ENCODE measurements around the gene APCDD1L.

APCDD1L gene

DNA sequence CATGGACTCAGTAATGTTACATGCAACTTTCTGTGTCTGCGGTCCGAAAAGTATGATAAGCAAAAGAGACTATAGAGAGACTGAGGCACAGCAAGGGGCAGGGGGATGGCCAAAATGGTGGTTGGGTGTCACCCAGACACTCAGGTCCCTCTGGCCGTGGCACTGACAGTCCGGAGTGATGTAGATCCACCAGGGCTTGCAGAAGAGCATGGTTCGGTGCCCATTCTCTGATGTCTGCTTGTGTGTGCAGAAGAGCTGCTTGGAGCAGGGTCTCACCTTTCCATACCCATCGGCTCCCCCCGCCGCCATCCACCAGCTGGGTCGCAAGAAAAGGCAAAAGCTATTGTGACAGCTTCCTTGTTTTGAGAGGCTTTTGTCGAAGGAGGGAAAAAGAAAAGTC, 6.6 kb upstream of the APCDD1L start:
- Histone ChIP-seq H3K27ac (replicated peaks) (no peak overlapping the region), H3K27me3 (ENCODE audit: insufficient read depth, poor library complexity, severe bottlenecking) (no peaks in the 10 kb centered on the region), H3K4me3 (replicated peaks; ENCODE audit: insufficient read depth, low read length) (no peak overlapping the region)
- no peak for TF ChIP-seq POLR2AphosphoS5 (IDR thresholded peaks at IDR 0.05; ENCODE audit: low read depth)
- no peak for TF ChIP-seq SPI1 (IDR thresholded peaks at IDR 0.05; ENCODE audit: borderline replicate concordance, low read depth)
- no peak for TF ChIP-seq GABPA (IDR thresholded peaks at IDR 0.05; ENCODE audit: low read depth)
- TF ChIP-seq, protein P1, sequence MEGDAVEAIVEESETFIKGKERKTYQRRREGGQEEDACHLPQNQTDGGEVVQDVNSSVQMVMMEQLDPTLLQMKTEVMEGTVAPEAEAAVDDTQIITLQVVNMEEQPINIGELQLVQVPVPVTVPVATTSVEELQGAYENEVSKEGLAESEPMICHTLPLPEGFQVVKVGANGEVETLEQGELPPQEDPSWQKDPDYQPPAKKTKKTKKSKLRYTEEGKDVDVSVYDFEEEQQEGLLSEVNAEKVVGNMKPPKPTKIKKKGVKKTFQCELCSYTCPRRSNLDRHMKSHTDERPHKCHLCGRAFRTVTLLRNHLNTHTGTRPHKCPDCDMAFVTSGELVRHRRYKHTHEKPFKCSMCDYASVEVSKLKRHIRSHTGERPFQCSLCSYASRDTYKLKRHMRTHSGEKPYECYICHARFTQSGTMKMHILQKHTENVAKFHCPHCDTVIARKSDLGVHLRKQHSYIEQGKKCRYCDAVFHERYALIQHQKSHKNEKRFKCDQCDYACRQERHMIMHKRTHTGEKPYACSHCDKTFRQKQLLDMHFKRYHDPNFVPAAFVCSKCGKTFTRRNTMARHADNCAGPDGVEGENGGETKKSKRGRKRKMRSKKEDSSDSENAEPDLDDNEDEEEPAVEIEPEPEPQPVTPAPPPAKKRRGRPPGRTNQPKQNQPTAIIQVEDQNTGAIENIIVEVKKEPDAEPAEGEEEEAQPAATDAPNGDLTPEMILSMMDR (IDR thresholded peaks at IDR 0.05; ENCODE audit: insufficient read depth, low read length), result no peak
- TF ChIP-seq, protein P2, sequence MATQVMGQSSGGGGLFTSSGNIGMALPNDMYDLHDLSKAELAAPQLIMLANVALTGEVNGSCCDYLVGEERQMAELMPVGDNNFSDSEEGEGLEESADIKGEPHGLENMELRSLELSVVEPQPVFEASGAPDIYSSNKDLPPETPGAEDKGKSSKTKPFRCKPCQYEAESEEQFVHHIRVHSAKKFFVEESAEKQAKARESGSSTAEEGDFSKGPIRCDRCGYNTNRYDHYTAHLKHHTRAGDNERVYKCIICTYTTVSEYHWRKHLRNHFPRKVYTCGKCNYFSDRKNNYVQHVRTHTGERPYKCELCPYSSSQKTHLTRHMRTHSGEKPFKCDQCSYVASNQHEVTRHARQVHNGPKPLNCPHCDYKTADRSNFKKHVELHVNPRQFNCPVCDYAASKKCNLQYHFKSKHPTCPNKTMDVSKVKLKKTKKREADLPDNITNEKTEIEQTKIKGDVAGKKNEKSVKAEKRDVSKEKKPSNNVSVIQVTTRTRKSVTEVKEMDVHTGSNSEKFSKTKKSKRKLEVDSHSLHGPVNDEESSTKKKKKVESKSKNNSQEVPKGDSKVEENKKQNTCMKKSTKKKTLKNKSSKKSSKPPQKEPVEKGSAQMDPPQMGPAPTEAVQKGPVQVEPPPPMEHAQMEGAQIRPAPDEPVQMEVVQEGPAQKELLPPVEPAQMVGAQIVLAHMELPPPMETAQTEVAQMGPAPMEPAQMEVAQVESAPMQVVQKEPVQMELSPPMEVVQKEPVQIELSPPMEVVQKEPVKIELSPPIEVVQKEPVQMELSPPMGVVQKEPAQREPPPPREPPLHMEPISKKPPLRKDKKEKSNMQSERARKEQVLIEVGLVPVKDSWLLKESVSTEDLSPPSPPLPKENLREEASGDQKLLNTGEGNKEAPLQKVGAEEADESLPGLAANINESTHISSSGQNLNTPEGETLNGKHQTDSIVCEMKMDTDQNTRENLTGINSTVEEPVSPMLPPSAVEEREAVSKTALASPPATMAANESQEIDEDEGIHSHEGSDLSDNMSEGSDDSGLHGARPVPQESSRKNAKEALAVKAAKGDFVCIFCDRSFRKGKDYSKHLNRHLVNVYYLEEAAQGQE (IDR thresholded peaks at IDR 0.05; ENCODE audit: insufficient replicate concordance, low read depth), result no peak
- DNase-seq (ENCODE audit: low read depth in 1 of 2, low spot score in 1 of 2), result no peak

DNA sequence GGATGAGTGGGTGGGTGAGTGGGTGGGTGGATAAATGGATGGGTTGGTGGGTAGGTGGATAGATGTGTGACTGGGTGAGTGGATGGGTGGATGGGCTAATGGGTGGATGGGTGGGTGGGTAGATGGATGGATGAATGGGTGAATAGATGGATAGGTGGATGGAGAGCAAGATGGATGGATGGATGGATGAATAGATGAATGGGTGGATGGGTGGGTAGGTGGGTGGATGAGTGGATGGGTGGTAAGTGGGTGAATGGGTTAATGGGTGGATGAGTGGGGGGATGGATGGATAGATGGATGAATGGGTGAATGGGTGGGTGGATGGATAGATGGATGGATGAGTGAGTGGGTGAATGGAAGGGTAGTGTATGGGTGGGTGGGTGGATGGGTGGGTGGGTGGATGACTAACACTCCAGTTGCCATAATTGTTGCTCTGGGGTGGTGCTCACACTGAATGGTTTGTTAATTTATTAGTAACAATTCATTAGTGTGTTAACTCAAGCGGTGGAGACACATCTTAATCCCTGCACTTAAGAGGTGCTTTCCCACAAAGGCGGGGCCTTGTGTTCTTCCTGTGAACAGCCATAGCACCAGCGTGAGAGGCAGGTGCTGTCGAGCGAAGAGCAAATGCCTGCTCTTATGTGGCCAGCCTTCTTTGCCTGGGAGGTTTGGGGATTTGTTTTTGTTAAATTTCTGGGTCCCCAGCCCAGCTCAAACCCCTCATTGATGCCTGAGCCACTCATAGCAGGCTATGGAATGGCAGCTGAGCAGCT, 4.9 kb upstream of the APCDD1L start:
- Histone ChIP-seq H3K27me3 (ENCODE audit: insufficient read depth, poor library complexity, severe bottlenecking) (peaks cover 12% of the 10 kb centered on the region), H3K4me3 (replicated peaks; ENCODE audit: insufficient read depth, low read length) (no peak overlapping the region)

DNA sequence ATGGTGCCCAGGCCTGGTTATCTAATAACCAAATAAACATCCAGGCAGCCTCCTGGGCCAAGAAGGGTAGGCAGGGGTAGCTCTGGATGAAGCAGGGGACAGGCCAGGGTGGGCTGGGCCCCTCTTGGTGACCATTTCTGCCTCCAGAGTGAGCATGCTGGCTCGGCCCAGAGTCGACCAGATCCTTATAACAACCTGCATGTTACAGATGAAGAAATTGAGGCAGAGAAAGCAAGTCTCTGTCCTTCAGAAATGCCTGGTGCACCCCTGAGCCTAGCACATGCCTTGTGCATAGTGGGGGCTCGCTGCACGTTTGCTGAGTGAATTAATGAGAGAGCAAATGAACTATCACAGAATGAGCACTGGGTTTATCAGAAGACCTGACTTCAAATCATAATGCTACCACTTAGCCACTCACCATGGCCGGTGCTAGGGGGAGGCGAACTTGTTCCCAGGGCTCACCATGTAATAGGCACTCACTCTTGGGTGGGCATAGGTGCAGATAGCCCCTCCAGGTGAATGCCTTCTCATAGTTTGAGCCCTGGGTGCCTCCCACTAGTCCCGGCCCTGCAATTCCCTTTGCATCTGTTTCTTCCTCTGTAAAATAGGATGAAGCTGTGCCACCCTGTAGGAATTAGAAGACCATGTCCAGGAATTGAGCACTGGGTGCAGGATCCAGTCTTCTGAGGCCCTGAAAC, 3.8 kb upstream of the APCDD1L start:
- TF ChIP-seq GABPA (IDR thresholded peaks at IDR 0.05; ENCODE audit: low read depth) (no peak), SPI1 (IDR thresholded peaks at IDR 0.05; ENCODE audit: borderline replicate concordance, low read depth) (no peak), POLR2AphosphoS5 (IDR thresholded peaks at IDR 0.05; ENCODE audit: low read depth) (no peak)
- DNase-seq (ENCODE audit: low read depth in 1 of 2, low spot score in 1 of 2), result no peak
- H3K4me3 ChIP-seq (replicated peaks; ENCODE audit: insufficient read depth, low read length), result no peak overlapping the region
- H3K27me3 ChIP-seq (ENCODE audit: insufficient read depth, poor library complexity, severe bottlenecking), result peaks cover 20% of the 10 kb centered on the region
- H3K27ac ChIP-seq (replicated peaks), result no peak overlapping the region

More for the DNA sequence above, 4.9 kb upstream of the APCDD1L start:
- DNase-seq (ENCODE audit: low read depth in 1 of 2, low spot score in 1 of 2), result no peak
- H3K27ac ChIP-seq (replicated peaks), result no peak overlapping the region
- no peak for TF ChIP-seq SPI1 (IDR thresholded peaks at IDR 0.05; ENCODE audit: borderline replicate concordance, low read depth)
- TF ChIP-seq, protein P2 (IDR thresholded peaks at IDR 0.05; ENCODE audit: insufficient replicate concordance, low read depth), result no peak
- TF ChIP-seq, protein P1 (IDR thresholded peaks at IDR 0.05; ENCODE audit: insufficient read depth, low read length), result no peak
- TF ChIP-seq GABPA (IDR thresholded peaks at IDR 0.05; ENCODE audit: low read depth), result no peak
- TF ChIP-seq POLR2AphosphoS5 (IDR thresholded peaks at IDR 0.05; ENCODE audit: low read depth), result no peak

DNA sequence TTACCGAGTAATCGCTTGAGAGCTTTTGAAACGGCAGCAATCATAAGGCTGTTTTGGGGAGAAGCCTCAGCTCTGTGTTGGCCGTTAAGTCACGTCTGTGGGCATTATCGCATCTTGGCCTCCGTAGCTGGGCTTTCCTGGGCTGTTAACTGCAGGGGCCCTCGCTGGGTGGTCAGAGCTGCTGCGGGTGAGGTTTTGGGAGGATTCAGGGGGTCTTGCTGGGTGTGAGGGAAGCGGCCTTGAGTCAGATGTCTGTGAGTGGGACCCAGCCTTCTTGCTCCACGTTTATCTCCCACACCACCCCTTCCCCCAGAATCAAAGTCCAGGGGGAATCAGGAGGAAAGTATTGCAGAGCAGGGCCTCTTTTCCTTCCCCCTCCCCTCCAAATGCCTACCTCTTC, 3.2 kb upstream of the APCDD1L start:
- H3K27me3 ChIP-seq (ENCODE audit: insufficient read depth, poor library complexity, severe bottlenecking), result peaks cover 26% of the 10 kb centered on the region
- H3K27ac ChIP-seq (replicated peaks), result no peak overlapping the region
- no peak overlapping the region for H3K4me3 ChIP-seq (replicated peaks; ENCODE audit: insufficient read depth, low read length)
- no peak for TF ChIP-seq GABPA (IDR thresholded peaks at IDR 0.05; ENCODE audit: low read depth)
- TF ChIP-seq, protein P2 (IDR thresholded peaks at IDR 0.05; ENCODE audit: insufficient replicate concordance, low read depth), result no peak
- TF ChIP-seq, protein P1 (IDR thresholded peaks at IDR 0.05; ENCODE audit: insufficient read depth, low read length), result no peak
- no peak for TF ChIP-seq POLR2AphosphoS5 (IDR thresholded peaks at IDR 0.05; ENCODE audit: low read depth)
- TF ChIP-seq SPI1 (IDR thresholded peaks at IDR 0.05; ENCODE audit: borderline replicate concordance, low read depth), result no peak
- DNase-seq (ENCODE audit: low read depth in 1 of 2, low spot score in 1 of 2), result no peak

All from HL-60 (cell line).